Neural cell (in vitro differentiated cells): ENCODE measurements around the gene METTL15. TPM values are rescaled to one million over a fixed set of nuclear protein-coding genes. Genes with fewer than 3 reads are reported as not detected.

ENCODE experiments used
- H2AFZ ChIP-seq: fragments of 200-600, 300-800 bp; sonication (generic), shearing (Covaris generic); 2 replicates; pipeline ENCODE4 v1.6.0; 2014; ENCODE audit warnings: low read depth, mild to moderate bottlenecking, antibody characterized with exemption, low read length, moderate library complexity
- H3F3A ChIP-seq: fragments of 200-600 bp; shearing (Covaris generic); 2 replicates; pipeline ENCODE4 v1.6.1; 2016; ENCODE audit warnings: mild to moderate bottlenecking, moderate library complexity, mixed read lengths, antibody characterized with exemption, low read length; ENCODE audit not compliant: insufficient read depth, poor library complexity, severe bottlenecking
- H3K27ac ChIP-seq: fragments of 200-600, 300-800 bp; sonication (generic), shearing (Covaris generic); 2 replicates; pipeline ENCODE4 v1.5.1; 2014; ENCODE audit warnings: mild to moderate bottlenecking, low read length, moderate library complexity
- H3K27me3 ChIP-seq: fragments of 300-800, 200-600 bp; sonication (generic), shearing (Covaris generic); 2 replicates; pipeline ENCODE4 v1.6.0; 2014; ENCODE audit warnings: mild to moderate bottlenecking, low read depth, low read length, moderate library complexity; ENCODE audit not compliant: insufficient read depth
- H3K36me3 ChIP-seq: fragments of 300-800, 200-600 bp; sonication (generic), shearing (Covaris generic); 2 replicates; pipeline ENCODE4 v1.5.1; 2014; ENCODE audit warnings: mild to moderate bottlenecking, antibody characterized with exemption, low read length, moderate library complexity; ENCODE audit not compliant: insufficient read depth
- H3K4me2 ChIP-seq: fragments of 300-800, 200-600 bp; sonication (generic), shearing (Covaris generic); 2 replicates; pipeline ENCODE4 v1.6.0; 2014; ENCODE audit warnings: mild to moderate bottlenecking, low read length
- H3K4me3 ChIP-seq: fragments of 300-800, 200-600 bp; sonication (generic), shearing (Covaris generic); 2 replicates; pipeline ENCODE4 v1.5.1; 2014; ENCODE audit warnings: mild to moderate bottlenecking, low read length, moderate library complexity
- H3K79me2 ChIP-seq: fragments of 200-600 bp; shearing (Covaris generic); replicated peaks from 2 replicates; pipeline ENCODE4 v1.6.0; 2014; ENCODE audit warnings: mild to moderate bottlenecking, low read length, moderate library complexity; ENCODE audit not compliant: insufficient read depth
- H3K9ac ChIP-seq: fragments of 300-800, 200-600 bp; sonication (generic), shearing (Covaris generic); 2 replicates; pipeline ENCODE4 v1.6.1; 2016; ENCODE audit warnings: mild to moderate bottlenecking, low read length, mixed read lengths
- H3K9me2 ChIP-seq: fragments of 200-600 bp; shearing (Covaris generic); 2 replicates; pipeline ENCODE4 v1.6.1; 2016; ENCODE audit warnings: mild to moderate bottlenecking, low read length, mixed read lengths; ENCODE audit not compliant: insufficient read depth
- H3K9me3 ChIP-seq: fragments of 200-600, 300-800 bp; sonication (generic), shearing (Covaris generic); 2 replicates; pipeline ENCODE4 v1.6.1; 2016; ENCODE audit warnings: mild to moderate bottlenecking, mixed run types, low read length, moderate library complexity, mixed read lengths
- H4K20me1 ChIP-seq: fragments of 200-600 bp; shearing (Covaris generic); 2 replicates; pipeline ENCODE4 v1.6.1; 2016; ENCODE audit warnings: mild to moderate bottlenecking, mixed run types; ENCODE audit not compliant: insufficient read depth
- CTCF ChIP-seq: fragments of 450-650 bp; IDR thresholded peaks from 2 replicates; pipeline ENCODE4 v1.5.1; 2014; ENCODE audit warnings: antibody characterized with exemption, mild to moderate bottlenecking, moderate library complexity; ENCODE audit not compliant: poor library complexity, severe bottlenecking
- EP300 ChIP-seq: fragments of 450-650 bp; conservative IDR thresholded peaks from 2 replicates; pipeline ENCODE4 v1.6.1; 2014; ENCODE audit warnings: antibody characterized with exemption, mild to moderate bottlenecking, moderate library complexity; ENCODE audit not compliant: poor library complexity, severe bottlenecking
- EZH2 ChIP-seq: fragments of 200-600, 300-800 bp; shearing (Covaris generic), sonication (generic); IDR thresholded peaks from 2 replicates; pipeline ENCODE4 v1.6.1; 2014; ENCODE audit warnings: antibody characterized with exemption, low read length, borderline replicate concordance, mild to moderate bottlenecking; ENCODE audit not compliant: insufficient read depth, poor library complexity, severe bottlenecking
- MXI1 ChIP-seq: fragments of 450-650 bp; conservative IDR thresholded peaks from 2 replicates; pipeline ENCODE4 v1.6.1; 2014; ENCODE audit warnings: antibody characterized with exemption, mild to moderate bottlenecking; ENCODE audit not compliant: poor library complexity, severe bottlenecking
- POLR2AphosphoS5 ChIP-seq: IDR thresholded peaks from 2 replicates; pipeline ENCODE4 v1.6.1; 2012
- RAD21 ChIP-seq: fragments of 450-650 bp; conservative IDR thresholded peaks from 2 replicates; pipeline ENCODE4 v1.6.1; 2014; ENCODE audit warnings: antibody characterized with exemption, mild to moderate bottlenecking, moderate library complexity
- SMC3 ChIP-seq: fragments of 450-650 bp; conservative IDR thresholded peaks from 2 replicates; pipeline ENCODE4 v1.6.1; 2014; ENCODE audit warnings: antibody characterized with exemption, mild to moderate bottlenecking, moderate library complexity; ENCODE audit not compliant: poor library complexity
- TAF1 ChIP-seq: IDR thresholded peaks from 2 replicates; pipeline ENCODE4 v1.6.1; 2012; ENCODE audit warnings: low read depth
- polyA plus RNA-seq: library from polyadenylated mRNA; depleted of rRNA; stranded (reverse); fragments of >200 nt; gene quantifications from 2 replicates; pipeline ENCODE4 v1.2.3, GENCODE V29; 2014
- TF ChIP-seq, protein P1 (sequence below): IDR thresholded peaks from 2 replicates; pipeline ENCODE4 v1.6.1; 2012; ENCODE audit warnings: borderline replicate concordance

The METTL15 gene
- polyA plus RNA-seq, 1 donor from 2014 or later: 6.6 TPM

- H3K9me2 ChIP-seq: no peaks in the 10 kb centered on the region
- no peaks in the 10 kb centered on the region for H3K9me3 ChIP-seq
- H3K27ac ChIP-seq: no peak overlapping the region
Observed at GRCh38 chr11:28243061-28243460, 134.9 kb downstream of the METTL15 start.

DNA sequence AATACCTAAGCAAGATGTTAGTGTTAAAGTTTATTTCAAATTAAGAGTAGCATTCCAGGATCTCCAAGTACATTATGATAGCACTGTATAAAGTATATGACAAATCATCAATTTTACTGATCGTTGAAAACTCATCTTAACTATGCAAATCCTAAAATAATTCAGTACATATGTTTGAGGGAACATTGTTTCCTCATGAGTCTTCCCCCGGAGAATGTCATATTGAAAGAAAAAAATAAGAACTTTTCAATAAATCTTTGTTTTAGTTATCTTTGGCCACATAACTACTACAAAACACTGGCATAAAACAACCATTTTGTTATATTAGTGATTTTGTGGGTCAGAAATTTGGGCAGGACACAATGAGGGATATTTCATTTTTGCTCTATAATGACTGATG lies 135.4 kb downstream of the METTL15 start:
- Histone ChIP-seq H3K36me3 (no peaks in the 10 kb centered on the region), H3K9me2 (no peaks in the 10 kb centered on the region), H3F3A (no peaks in the 10 kb centered on the region), H3K27me3 (no peaks in the 10 kb centered on the region), H4K20me1 (no peaks in the 10 kb centered on the region), H3K9me3 (no peaks in the 10 kb centered on the region), H2AFZ (no peak overlapping the region), H3K4me3 (no peak overlapping the region), H3K4me2 (no peak overlapping the region), H3K9ac (no peak overlapping the region), H3K79me2 (no peaks in the 10 kb centered on the region), H3K27ac (no peak overlapping the region)
- no peak for TF ChIP-seq EZH2
- TF ChIP-seq SMC3: no peak
- TF ChIP-seq, protein P1, sequence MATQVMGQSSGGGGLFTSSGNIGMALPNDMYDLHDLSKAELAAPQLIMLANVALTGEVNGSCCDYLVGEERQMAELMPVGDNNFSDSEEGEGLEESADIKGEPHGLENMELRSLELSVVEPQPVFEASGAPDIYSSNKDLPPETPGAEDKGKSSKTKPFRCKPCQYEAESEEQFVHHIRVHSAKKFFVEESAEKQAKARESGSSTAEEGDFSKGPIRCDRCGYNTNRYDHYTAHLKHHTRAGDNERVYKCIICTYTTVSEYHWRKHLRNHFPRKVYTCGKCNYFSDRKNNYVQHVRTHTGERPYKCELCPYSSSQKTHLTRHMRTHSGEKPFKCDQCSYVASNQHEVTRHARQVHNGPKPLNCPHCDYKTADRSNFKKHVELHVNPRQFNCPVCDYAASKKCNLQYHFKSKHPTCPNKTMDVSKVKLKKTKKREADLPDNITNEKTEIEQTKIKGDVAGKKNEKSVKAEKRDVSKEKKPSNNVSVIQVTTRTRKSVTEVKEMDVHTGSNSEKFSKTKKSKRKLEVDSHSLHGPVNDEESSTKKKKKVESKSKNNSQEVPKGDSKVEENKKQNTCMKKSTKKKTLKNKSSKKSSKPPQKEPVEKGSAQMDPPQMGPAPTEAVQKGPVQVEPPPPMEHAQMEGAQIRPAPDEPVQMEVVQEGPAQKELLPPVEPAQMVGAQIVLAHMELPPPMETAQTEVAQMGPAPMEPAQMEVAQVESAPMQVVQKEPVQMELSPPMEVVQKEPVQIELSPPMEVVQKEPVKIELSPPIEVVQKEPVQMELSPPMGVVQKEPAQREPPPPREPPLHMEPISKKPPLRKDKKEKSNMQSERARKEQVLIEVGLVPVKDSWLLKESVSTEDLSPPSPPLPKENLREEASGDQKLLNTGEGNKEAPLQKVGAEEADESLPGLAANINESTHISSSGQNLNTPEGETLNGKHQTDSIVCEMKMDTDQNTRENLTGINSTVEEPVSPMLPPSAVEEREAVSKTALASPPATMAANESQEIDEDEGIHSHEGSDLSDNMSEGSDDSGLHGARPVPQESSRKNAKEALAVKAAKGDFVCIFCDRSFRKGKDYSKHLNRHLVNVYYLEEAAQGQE: no peak
- no peak for TF ChIP-seq RAD21
- no peak for TF ChIP-seq CTCF
- no peak for TF ChIP-seq TAF1
- no peak for TF ChIP-seq MXI1
- TF ChIP-seq POLR2AphosphoS5: no peak
- TF ChIP-seq EP300: no peak

More at GRCh38 chr11:28243061-28243460, 134.9 kb downstream of the METTL15 start:
- Histone ChIP-seq H2AFZ (no peak overlapping the region), H3K9ac (no peak overlapping the region), H3K4me3 (no peak overlapping the region), H3K4me2 (no peak overlapping the region), H3K27me3 (no peaks in the 10 kb centered on the region), H3F3A (no peaks in the 10 kb centered on the region), H3K36me3 (no peaks in the 10 kb centered on the region), H4K20me1 (no peaks in the 10 kb centered on the region), H3K79me2 (no peaks in the 10 kb centered on the region)
- TF ChIP-seq SMC3: no peak
- TF ChIP-seq MXI1: no peak
- TF ChIP-seq POLR2AphosphoS5: no peak
- TF ChIP-seq, protein P1: no peak
- TF ChIP-seq EZH2: no peak
- no peak for TF ChIP-seq EP300
- TF ChIP-seq TAF1: no peak
- TF ChIP-seq CTCF: no peak
- TF ChIP-seq RAD21: no peak
